Hematopoietic multipotent progenitor cell treated with erythropoietin and hydrocortisone succinate and interleukin-3 and kit ligand, for 17 days (in vitro differentiated cells): ENCODE measurements around the gene CLIP2.

Experiments
- DNase-seq: peaks from one replicate; pipeline ENCODE4 v3.0.0-alpha.2; 2015; ENCODE audit warnings: low spot score

The CLIP2 gene

GRCh38 chr7:74271742-74272141 lies 17.5 kb upstream of the CLIP2 start:
- DNase-seq, result no peak

GRCh38 chr7:74272305-74273038 lies 16.7 kb upstream of the CLIP2 start:
- no peak for DNase-seq

DNA sequence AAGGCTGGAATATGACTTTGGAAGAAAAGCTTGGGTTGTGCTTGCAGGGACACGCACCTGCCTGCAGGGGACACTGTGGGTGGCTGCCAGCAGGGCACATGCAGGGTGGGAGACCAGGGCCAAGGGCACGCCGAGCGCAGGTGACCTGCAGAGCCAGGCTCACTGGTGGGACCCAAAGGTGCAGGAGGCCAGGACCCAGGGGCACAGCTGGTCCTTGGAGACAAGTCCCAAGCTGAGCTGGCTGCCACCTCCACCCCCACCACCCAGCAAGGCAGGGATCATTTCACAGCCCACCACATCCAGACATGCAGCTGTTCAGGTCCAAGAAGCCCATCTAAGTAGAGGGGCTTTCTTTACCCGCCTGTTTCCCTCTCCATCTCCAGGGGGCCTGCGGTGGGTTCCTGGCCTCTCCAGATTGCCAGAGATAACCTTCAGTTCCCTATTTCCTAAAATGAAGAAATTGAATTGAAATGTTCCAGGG lies 13.8 kb upstream of the CLIP2 start:
- DNase-seq, result no peak

- no peak for DNase-seq
Measured at GRCh38 chr7:74277636-74278035, 11.6 kb upstream of the CLIP2 start.

DNA sequence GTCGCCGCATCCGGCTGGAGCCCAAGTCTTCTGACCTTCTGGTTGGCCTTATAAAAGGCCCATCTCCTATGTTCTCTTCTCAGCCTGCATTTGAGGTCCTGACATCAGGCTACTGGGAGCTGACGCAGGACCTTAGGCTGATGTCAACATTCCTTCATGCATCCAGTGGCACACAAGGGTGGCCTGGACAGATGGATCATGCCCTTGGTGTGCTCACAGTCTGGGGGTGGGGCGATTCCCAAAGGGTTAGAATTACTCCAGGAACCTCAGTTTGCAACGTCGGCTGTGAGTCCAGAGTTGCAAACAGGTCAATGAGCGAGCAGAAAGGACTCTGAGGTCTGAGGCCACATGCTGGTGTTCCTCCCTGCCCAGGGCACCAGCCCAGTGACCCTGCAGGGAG lies 8.2 kb upstream of the CLIP2 start:
- no peak for DNase-seq

- no peak for DNase-seq
Measured at GRCh38 chr7:74282748-74283459, 6.3 kb upstream of the CLIP2 start.

GRCh38 chr7:74283858-74284447 lies 5.3 kb upstream of the CLIP2 start:
- no peak for DNase-seq

DNA sequence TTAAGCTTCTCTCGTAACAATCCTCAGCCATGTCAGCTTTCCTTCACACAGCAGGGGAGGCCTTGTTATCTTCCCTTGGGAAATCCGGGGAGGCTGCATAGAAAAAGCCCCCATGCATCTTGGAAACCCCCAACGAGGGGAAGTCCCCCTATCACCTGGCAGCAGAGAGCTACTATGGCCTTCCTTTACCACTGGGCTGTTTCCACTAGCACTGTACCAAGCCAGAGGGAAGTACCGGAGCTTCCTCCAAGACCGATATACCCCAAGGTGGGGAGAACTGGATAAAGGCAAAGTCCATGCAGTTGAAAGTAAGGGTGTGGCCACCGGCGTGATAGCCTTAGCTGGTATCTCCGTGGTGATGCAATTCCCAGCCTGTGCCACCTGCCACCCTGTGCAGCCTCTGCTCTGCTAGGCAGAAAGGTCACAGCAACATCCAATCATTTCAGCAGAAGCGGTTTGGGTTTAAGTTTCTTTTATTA lies 4.4 kb upstream of the CLIP2 start:
- DNase-seq, result no peak

GRCh38 chr7:74286131-74286530 lies 3.1 kb upstream of the CLIP2 start:
- DNase-seq, result no peak

DNA sequence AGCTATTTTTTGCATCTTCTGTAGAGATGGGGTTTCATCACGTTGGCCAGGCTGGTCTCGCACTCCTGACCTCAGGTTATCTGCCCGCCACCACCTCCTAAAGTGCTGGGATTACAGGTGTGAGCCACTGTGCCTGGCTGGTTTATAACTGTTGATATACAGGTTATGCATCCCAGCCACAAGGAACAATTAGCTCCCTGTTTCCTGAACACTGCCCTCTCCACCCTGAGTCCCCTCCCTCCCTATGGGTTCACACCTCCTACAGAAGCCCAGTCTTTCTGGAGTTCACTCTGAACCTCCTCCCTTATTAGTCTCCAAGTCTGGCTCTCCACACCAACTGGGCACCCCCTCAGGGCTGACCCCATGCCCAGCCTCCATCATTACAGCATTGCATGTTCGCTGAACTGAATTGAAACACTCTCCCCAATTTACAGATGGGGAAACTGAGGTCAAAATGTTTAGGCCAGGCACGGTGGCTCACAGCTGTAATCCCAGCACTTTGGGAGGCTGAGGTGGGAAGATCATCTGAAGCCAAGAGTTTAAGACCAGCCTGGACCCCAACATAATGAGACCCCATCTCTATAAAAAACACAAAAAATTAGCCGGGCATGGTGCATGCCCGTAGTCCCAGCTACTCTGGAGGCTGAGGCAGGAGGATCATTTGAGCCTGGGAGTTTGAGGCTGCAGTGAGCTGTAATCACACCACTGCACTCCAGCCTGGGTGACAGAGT lies 1.7 kb upstream of the CLIP2 start:
- no peak for DNase-seq

DNA sequence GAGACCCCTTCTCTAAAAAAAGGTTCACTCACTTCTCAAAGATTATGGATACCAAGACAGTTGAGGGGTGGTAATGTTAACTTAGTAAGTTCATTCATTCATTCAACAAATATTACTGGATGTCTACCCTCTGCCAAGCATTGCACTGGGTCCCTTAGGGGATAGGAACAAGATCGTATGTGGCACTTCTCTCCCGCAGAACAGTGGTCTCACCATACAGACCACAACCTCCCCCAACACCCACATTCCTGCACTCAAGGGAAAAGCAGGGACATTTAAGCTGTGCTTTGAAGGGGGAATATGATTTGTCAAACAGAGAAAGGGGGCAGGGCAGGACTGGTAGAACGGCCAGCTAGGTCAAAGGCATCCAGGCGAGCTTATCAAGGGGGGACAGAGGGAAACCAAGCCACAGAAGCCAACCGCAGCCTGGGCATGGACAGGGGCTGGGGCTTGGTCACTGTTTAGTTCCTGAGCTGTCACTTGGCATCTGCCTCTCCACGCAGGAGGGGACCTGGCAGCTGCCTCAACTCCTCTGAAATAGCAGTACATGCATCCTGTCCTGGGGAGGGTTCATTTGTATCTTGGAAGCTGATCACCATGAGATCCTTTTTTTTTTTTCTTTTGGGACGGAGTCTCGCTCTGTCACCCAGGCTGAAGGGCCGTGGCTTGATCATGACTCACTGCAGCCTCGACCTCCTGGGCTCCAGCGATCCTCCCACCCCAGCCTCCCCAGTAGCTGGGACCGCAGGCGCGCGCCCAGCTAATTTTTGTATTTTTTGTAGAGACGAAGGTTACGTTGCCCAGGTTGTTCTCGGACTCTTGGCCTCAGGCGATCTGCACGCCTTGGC lies 949 bp upstream of the CLIP2 start:
- DNase-seq, result no peak

DNA sequence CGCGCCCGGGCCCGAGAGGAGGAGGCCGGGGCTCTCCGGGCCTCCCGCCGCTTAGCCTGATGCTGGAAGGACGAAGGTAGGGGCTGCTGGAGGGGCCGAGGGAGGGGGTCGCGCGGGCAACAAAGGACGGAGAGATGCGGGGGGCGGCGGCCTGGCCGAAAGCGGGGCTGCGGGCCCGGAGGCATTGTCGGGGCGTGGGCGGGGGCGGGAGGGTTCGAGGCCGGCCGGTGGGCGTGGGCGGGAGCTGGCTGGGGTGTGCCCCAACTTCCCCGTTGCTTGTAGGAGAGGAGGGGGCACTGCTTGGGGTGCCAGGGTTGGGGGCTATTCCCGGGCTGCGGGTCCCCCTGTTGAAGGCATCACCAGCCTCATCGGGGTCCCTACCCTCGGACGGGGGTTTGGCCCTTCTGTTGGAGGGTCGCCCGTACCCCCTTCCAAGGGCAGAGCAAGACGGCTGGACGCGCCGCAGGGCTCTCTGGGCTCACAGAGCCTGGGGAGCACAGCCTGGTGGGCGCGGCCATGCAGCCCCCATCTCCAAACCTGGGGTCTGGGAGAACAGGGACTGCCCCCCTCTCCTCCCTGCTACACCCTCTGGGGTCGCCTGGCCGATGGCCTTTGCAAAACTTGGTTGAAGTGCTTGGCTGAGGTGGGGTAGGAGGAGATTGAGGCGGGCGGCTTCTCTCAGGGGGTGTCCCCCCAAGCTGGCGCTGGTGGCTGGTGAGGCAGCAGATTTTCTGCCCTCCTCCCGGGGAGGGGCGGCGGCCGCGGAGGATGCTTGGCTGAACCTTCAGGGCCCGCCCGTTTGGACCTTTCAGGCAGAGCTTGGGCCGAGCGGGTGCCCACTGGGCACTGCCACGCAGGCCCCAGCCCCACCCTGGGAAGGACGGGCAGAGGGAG lies 699 bp downstream of the CLIP2 start:
- peak; percentile 21 for DNase-seq

- DNase-seq, result no peak
Measured at GRCh38 chr7:74290553-74290950, 1.3 kb downstream of the CLIP2 start.

- no peak for DNase-seq
Measured at GRCh38 chr7:74290981-74291441, 1.8 kb downstream of the CLIP2 start.

- no peak for DNase-seq
Measured at GRCh38 chr7:74291535-74291934, 2.3 kb downstream of the CLIP2 start.

DNA sequence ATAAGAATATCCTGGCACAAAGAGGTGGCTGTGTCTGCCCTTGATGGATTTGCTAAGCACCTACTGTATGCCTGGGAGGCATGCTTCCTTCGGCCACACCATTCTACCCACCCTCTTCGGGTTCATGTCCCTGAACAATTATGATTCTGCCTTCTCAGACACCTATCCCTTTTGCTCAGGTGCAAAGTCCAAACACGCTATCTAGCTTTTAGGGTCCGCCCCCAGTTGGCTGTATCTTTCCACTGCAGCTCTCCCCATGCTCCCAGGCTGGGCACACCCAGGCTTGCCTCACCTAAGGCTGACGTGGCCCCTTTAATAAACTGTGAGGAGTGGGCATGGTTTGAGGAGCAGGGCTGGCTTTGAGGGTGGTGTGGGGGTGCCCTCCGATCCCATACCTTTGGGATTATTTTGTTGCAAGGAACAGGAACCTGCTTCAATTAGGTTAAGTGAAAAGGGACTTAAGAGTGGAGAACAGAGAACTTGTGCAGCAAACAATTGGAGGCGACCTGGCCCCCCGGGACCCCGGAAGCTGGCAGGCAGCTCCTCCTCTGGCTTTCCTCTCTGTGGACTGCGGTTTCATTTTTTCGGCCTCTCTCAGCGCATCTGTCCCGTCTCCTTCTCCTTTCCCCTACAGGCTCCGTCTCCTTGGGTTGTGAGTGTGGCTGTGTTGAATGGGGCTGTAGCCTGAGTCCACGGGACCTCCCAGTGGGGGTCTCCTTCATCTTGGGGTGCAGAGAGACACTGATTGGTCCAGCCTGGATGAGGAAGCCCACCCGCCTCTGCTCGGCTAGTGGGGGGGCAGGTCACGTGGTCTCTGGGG lies 3.8 kb downstream of the CLIP2 start:
- DNase-seq, result peak; percentile 17

DNA sequence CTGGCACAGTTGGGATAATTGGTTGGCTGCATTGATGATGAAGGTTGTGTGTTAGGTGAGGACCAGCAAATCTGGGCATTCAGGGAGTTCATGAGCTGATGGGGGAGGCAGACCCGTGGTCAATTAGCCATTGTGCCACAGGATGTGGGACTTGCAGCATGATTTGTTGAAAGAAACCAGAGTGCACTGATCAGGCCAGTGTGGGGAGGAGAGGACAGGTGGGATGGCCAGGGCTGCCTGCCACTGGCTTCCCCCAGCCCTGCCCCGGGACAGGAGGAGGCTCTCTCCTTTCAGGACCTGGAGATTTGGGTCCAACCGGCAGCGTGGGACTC lies 4.3 kb downstream of the CLIP2 start:
- no peak for DNase-seq

DNA sequence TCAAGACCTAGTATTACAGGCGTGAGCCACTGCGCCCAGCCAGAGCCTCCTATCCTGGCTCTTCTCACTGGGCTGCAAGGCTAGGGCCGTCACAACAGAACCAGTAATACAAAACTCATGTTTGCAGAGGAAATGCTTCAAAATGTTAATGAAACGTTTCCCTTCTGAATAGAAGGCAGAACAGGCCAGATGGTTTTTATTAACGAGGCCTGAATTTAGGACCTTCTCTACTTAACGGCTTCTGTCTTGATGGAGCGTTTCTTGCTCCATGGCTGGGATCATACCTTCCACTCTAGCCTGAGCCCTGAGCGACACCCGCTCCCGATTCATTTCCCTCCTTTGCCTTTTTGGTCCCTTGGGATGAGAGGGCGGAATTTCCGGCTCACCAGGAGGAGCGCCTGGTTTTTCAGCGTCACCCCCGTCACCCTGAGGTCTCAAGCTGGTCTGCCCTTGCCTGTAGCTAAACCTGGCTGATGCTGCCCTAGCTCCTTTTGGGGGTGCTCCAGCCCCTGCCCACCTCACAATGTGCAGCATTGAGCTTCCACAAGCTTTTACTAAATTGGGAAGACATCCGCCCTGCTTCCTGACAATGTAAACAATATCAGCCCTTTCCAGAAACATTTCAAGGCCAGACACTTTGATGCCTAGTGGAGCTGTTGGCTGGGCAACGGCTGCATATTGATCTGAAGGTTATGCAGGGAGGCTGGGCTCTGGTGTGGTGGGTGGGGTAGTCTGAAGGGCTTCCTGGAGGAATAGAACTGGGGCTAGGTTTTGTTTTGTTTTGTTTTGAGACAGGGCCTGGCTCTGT lies 5.2 kb downstream of the CLIP2 start:
- no peak for DNase-seq
